Esophagus squamous epithelium (tissue), 5 donors: ENCODE measurements around the gene ANTKMT. TPM values are rescaled to one million over a fixed set of nuclear protein-coding genes. Genes with fewer than 3 reads are reported as not detected.
A peak's percentile ranks its signal among the peaks of the same experiment; 100 is the strongest.

ENCODE experiments used
- DNase-seq: peaks from one replicate; lab custom pipeline; 2025; lab: John Stamatoyannopoulos, UW
- H3K27ac ChIP-seq, 4 donors: fragments of 200-600 bp; sonication (generic); one replicate each; pipeline ENCODE4 v1.5.1; 2016 to 2019; ENCODE audit warnings: mild to moderate bottlenecking in 1 of 4
- H3K27me3 ChIP-seq, 4 donors: fragments of 200-600 bp; sonication (generic); 1 replicate in 3 of 4; 2 replicates in 1 of 4; pipeline versions ENCODE4 v1.5.1 to v1.6.0; 2017 to 2021; ENCODE audit warnings: antibody characterized with exemption in 1 of 4
- H3K36me3 ChIP-seq, 3 donors: fragments of 200-600 bp; sonication (generic); one replicate each; pipeline ENCODE4 v1.5.1; 2016 to 2019
- H3K4me1 ChIP-seq, 3 donors: fragments of 200-600 bp; sonication (generic); one replicate each; pipeline ENCODE4 v1.5.1; 2017 to 2019
- H3K4me3 ChIP-seq, 4 donors: fragments of 200-600 bp; sonication (generic); 1 replicate in 3 of 4; 2 replicates in 1 of 4; pipeline ENCODE4 v1.5.1; 2016 to 2019; ENCODE audit warnings: mild to moderate bottlenecking in 2 of 4, moderate library complexity in 1 of 4
- H3K9me3 ChIP-seq, 3 donors: fragments of 200-600 bp; sonication (generic); one replicate each; pipeline ENCODE4 v1.5.1; 2016 to 2019
- POLR2A ChIP-seq, 4 donors: fragments of 450-650 bp; IDR thresholded peaks; one replicate each; pipeline ENCODE4 v1.6.1; 2017; ENCODE audit warnings: antibody characterized with exemption in 4 of 4, mild to moderate bottlenecking in 4 of 4, moderate library complexity in 3 of 4
- whole genome bisulfite sequencing, 2 donors: methylation state at CpG; one replicate each; pipeline ENCODE4 v1.1.5; 2018; 5-methylcytosine and 5-hydroxymethylcytosine counted together
- intact Hi-C: fragments of 100-400 bp; cut with DNase I; formaldehyde crosslinking; loops from one replicate; pipeline ENCODE4 v1.15.0; 2022
- total RNA-seq, 4 donors: library from RNA; depleted of rRNA; stranded (reverse); fragments of >200 nt; gene quantifications; one replicate each; pipeline ENCODE4 v1.1.0, GENCODE V29; 2016
- TF ChIP-seq, protein P1 (sequence below), 6 experiments: fragments of 450-650 bp in 4 of 6; fragments of 200-600 bp in 2 of 6; sonication (generic) in 2 of 6; IDR thresholded peaks; one replicate each; pipeline ENCODE4 v1.5.1; 2016 to 2019; ENCODE audit warnings: antibody characterized with exemption in 6 of 6, mild to moderate bottlenecking in 4 of 6, moderate library complexity in 4 of 6
- donor health status: DM: yes; HTN: yes; CAD: no.

Gene ANTKMT
- total RNA-seq, 4 donors from 2014 or later = 11.6 to 29.1 (median 24.2) TPM

- intact Hi-C loops = no loop called here
- no peak overlapping the region for H3K4me3 ChIP-seq
- H3K4me1 ChIP-seq = peaks cover 6 to 45% (median 27%) of the 10 kb centered on the region in 3 donors
- no peak for DNase-seq
- H3K9me3 ChIP-seq = no peaks in the 10 kb centered on the region
- WGBS, 2 donors = 81 to 94% methylated on average over 7 to 16 of the region's 19 CpGs
- H3K27ac ChIP-seq = no peak overlapping the region
- peaks cover 32 to 100% (median 48%) of the 10 kb centered on the region in 4 donors for H3K27me3 ChIP-seq
- no peaks in the 10 kb centered on the region for H3K36me3 ChIP-seq
- TF ChIP-seq, protein P1, sequence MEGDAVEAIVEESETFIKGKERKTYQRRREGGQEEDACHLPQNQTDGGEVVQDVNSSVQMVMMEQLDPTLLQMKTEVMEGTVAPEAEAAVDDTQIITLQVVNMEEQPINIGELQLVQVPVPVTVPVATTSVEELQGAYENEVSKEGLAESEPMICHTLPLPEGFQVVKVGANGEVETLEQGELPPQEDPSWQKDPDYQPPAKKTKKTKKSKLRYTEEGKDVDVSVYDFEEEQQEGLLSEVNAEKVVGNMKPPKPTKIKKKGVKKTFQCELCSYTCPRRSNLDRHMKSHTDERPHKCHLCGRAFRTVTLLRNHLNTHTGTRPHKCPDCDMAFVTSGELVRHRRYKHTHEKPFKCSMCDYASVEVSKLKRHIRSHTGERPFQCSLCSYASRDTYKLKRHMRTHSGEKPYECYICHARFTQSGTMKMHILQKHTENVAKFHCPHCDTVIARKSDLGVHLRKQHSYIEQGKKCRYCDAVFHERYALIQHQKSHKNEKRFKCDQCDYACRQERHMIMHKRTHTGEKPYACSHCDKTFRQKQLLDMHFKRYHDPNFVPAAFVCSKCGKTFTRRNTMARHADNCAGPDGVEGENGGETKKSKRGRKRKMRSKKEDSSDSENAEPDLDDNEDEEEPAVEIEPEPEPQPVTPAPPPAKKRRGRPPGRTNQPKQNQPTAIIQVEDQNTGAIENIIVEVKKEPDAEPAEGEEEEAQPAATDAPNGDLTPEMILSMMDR (IDR thresholded peaks at IDR 0.05) = no peak
- TF ChIP-seq POLR2A (IDR thresholded peaks at IDR 0.05) = no peak
Measured at GRCh38 chr16:702341-702740, 18.6 kb upstream of the ANTKMT start.

GRCh38 chr16:703406-703805 lies 17.5 kb upstream of the ANTKMT start:
- Histone ChIP-seq H3K9me3 (no peaks in the 10 kb centered on the region), H3K4me3 (no peak overlapping the region), H3K36me3 (no peaks in the 10 kb centered on the region), H3K4me1 (peaks cover 6 to 56% (median 27%) of the 10 kb centered on the region in 3 donors), H3K27me3 (peaks cover 32 to 100% (median 50%) of the 10 kb centered on the region in 4 donors), H3K27ac (no peak overlapping the region)
- TF ChIP-seq, protein P1 (IDR thresholded peaks at IDR 0.05) = no peak
- TF ChIP-seq POLR2A (IDR thresholded peaks at IDR 0.05) = no peak
- intact Hi-C loops = no loop called here
- WGBS, 2 donors = 17% methylated on average over 1 of the region's 12 CpGs; no CpG with 5 or more reads in 1 of the 2 donors
- no peak for DNase-seq

GRCh38 chr16:704047-704446 lies 16.9 kb upstream of the ANTKMT start:
- TF ChIP-seq POLR2A (IDR thresholded peaks at IDR 0.05) = no peak
- TF ChIP-seq, protein P1 (IDR thresholded peaks at IDR 0.05) = no peak
- Histone ChIP-seq H3K4me1 (peaks cover 6 to 57% (median 27%) of the 10 kb centered on the region in 3 donors), H3K9me3 (no peaks in the 10 kb centered on the region), H3K27me3 (peaks cover 32 to 100% (median 52%) of the 10 kb centered on the region in 4 donors), H3K27ac (no peak overlapping the region), H3K4me3 (no peak overlapping the region), H3K36me3 (no peaks in the 10 kb centered on the region)
- intact Hi-C loops = no loop called here
- 60 to 67% methylated on average over 1 to 2 of the region's 7 CpGs for WGBS, 2 donors
- DNase-seq = no peak

GRCh38 chr16:704552-705380 lies 16.2 kb upstream of the ANTKMT start:
- no peaks in the 10 kb centered on the region for H3K9me3 ChIP-seq
- WGBS, 2 donors = 3% methylated on average over 8 of the region's 50 CpGs; no CpG with 5 or more reads in 1 of the 2 donors
- intact Hi-C loops = no loop called here
- H3K4me3 ChIP-seq = peak overlapping the region in 2 of 4 donors; percentile 41 to 53
- TF ChIP-seq POLR2A (IDR thresholded peaks at IDR 0.05) = no peak
- TF ChIP-seq, protein P1 (IDR thresholded peaks at IDR 0.05) = no peak
- no peaks in the 10 kb centered on the region for H3K36me3 ChIP-seq
- peaks cover 8 to 56% (median 27%) of the 10 kb centered on the region in 3 donors for H3K4me1 ChIP-seq
- peaks cover 32 to 100% (median 56%) of the 10 kb centered on the region in 4 donors for H3K27me3 ChIP-seq
- H3K27ac ChIP-seq = no peak overlapping the region
- DNase-seq = no peak
